HT-29 (cell line): ENCODE results near the gene SEC16A. TPM values are rescaled to one million over a fixed set of nuclear protein-coding genes. Genes with fewer than 3 reads are reported as not detected.

Experiments
- DNase-seq: peaks from one replicate; pipeline ENCODE4 v3.0.0-alpha.2; 2015; ENCODE audit warnings: low spot score
- total RNA-seq: library from RNA; depleted of rRNA; stranded (reverse); fragments of >200 nt; shearing (Covaris generic); gene quantifications from 2 replicates; pipeline ENCODE4 v1.2.3, GENCODE V29; 2014

The SEC16A gene
- total RNA-seq, 1 experiment from 2014 or later, result 43.5 TPM

DNA sequence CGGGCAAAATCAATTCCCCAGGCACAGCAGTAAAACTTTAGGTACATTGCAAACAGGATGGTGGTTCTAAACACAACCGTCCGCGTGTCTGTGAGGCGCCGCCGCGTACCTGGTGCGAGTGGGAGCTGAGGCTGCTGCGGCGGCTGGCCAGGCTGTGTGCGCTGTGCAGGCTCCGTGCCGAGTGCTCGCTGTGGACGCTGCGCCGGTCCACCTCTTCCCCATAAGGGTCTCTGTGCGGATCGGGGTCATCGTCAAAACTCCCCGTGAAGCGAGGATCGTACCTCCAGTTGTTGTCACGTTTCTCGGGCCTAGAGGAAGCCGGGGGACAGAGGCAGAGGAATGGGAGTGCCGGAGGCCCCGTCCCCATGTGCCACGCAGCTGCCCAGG, 16.7 kb downstream of the SEC16A start:
- no peak for DNase-seq

DNA sequence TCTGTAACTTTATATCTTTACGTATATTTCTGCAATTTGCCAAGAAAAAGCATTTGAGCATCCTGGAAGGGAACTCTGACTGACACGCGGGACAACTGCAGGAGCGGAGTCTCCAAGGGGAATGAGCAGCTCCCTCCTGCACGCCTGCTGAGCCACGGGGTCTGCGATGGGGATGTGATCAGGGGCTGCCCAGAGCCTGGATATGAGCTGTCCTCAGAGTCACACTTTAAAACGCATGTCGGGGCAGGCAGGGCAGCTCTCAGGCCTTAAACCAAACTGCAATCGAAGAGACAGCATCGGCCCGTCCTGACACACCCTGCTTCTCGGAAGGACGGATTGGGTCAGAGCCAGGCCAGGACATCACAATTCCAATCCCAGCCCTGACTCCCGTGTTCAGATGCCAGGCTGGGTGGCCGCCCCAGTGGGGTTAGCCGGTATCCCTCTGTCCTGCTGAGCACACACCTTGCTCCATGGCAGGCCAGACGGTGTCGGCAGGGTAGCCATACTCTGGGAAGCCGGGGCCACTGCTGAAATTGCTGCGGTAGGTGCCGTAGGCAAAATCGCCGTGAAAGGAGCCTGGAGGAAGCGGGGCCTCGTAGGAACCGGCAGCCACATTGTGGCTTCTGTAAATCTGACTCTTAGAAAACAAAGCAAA, 17.2 kb downstream of the SEC16A start:
- DNase-seq, result no peak

DNA sequence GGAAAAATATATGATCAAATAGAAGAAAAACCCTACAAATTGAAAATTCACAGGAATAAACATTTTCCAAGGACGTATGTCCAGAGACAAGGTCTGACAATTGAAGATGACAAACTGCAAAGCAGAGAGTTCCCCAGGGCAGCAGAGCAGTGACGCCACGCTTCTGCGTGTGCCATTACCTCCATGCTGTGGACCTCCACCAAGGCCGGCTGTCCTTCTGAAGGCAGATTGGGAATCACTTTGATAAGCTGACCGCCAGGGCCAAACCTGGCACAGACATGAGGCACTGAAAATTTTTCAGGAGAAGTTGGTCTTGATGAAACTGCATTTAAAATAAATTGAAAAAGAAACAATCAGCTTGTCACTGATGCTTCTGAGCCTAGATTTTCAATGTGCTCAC, 18.6 kb downstream of the SEC16A start:
- no peak for DNase-seq

DNA sequence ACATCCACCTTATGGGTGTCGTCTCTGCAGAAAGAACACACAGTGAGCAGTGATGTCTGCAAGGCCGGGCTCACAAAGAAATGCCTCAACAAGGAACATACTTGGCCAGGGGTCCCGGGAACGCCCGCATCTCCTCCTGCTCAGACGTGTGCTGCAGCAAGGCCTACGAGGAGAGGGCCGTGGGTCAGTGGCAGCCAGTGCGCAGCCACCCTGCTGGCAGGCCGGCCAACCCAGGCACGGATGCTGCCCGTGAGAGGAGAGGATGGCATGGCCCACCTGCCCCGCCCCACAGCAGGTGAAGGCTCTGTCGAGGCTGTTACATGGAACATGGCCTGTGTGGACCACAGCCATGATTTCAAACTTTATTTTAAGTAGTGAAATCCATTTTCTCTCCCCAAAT, 19.3 kb downstream of the SEC16A start:
- no peak for DNase-seq

DNA sequence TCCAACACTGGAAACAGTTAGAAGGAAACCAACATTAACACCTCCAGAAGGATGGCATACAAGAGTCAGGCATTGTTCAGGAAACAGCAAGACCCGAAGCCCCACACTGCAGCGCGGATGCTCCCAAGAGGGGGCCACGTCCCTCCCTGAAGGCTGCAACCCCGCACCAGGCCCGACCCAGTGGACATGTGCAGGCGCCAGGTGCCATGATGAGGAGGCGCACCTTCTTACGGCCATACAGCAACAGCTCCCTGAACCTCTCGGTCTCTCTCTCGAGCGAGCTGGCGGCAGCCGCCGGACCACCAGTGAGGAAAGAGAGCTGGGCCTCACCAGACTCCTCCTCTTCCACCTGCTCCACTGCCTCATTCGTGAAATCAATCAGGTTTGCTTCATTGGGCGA, 20.2 kb downstream of the SEC16A start:
- DNase-seq, result no peak

DNA sequence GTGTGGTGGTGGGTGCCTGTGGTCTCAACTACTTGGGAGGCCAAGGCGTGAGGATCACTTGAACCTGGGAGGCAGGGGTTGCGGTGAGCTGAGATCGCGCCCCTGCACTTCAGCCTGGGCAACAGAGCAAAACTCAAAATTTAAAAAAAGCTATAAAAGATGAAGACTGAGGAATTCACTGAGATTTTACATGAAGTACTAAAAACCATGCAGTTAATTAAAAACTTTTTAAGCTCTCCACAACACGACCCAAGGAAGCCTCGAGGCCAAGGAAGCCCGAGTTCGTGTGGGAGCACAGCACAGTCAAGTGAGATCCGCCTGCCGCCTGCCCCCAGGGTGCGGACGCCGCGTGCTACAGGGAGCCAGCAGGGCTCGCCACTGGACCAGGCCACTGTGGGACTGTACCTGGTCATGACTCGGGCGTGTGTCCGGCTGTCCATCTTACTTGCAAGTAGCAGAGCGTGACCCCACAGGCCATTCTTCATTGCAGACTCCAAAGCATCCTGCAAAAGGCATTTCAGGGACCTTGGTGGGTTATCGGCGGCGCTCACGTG, 22.0 kb downstream of the SEC16A start:
- DNase-seq, result no peak

DNA sequence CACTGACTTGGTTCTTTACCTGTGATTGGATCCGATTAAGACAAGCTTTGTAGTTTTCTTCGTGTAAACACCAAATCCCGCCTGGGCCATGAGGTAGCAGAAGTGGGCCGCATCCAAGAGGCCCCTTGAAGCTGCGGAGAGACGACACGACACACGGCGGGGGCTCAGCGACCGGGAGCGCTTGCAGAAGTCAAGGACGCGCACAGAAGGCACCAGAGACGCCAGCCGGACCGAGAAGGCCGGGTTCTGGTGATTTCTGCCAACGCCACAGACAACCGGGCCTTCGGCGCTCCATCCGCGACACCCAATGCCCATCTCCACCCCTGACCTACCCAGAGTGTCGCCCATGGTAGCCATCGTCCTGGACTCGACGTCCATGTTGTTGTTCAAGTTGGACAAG, 23.4 kb downstream of the SEC16A start:
- DNase-seq, result no peak

DNA sequence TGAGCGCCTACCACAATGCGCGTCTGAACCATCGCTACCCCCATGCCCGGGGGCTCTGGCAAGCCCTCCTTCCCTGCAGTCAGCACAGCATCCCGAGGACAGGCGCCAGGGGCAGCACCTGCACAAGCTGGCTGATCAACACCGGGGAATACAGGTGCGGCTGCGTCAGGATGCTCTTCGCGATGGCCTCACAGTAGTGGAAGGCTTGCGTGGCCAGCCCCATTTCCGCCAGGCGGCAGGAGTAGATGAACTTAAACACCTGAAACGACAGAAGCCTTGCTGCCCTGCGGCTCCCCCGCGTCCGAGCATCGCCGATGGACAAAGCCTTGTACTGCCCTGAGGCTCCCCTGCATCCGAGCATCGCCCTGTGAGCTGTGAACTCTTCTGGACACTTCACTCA, 25.5 kb downstream of the SEC16A start:
- no peak for DNase-seq

DNA sequence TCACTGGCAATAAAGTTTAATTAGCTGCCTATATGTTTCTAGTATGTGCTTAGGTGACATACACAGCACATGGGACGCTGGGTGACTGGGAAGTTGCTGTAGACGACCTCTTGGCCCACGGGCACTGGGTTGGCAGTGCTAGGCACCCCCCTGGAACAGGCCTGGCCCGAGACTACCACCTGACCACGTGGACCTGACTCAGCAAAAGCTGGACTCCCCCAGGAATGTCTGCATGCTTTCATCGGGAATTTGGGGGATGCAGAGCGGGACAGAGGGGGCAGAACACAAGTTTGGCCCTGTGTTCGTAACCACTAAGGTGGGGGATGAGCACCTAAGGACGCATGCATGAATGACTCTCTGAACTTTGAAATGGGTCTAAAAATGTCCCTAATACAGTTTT, 26.6 kb downstream of the SEC16A start:
- DNase-seq, result no peak

GRCh38 chr9:136455043-136456002, 27.5 kb downstream of the SEC16A start:
- no peak for DNase-seq

GRCh38 chr9:136454026-136454796, 28.6 kb downstream of the SEC16A start:
- DNase-seq, result no peak

DNA sequence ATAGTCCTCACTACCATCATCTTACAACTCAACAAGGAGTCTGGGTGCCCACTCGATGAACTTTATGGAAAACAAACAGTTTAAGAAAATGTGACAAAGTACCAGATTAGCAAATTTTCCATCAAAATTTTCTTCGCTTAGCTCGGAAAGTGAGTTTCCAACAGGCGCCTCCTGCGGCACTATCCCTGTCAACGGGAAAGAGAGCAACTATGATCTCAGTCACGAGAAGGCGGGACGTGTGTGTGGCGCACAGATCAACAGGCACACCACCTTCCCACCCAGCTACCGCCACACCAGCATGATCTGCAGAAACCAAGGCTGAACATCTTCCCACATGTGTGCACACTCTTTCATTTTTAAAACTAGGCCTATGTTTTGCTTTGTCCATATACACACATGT, 29.5 kb downstream of the SEC16A start:
- DNase-seq, result no peak

DNA sequence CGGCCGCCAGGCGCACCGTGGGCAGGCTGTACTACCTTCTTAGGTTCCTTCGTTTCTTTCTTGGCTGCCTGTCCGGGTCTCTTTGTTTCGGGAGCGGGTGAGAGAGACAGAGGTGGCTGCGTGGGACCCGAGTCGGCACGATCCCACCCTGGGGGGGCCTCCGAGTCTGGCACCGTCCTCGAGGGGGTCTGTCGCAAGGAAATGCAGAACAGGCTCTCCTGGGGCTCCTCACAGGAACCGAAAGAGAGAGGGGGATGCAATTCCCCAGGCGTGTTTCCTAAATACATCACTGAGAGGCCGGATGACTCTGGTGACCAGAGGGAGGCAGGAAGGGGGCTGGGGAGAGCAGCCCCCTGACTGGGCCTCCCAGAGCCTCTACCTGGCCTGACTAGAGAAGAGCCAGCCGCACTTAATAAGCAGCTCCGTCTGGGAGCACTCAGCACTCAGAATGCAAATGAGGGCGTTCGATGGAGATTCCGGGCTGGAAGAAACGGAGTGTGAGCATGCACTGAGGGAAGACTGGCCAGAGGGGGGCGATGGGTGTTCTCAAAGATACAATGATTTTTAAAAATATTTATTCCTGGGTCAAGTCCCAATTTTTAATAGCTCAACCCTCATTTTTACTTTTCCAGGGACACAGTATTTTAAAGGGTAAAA, 31.5 kb downstream of the SEC16A start:
- no peak for DNase-seq

GRCh38 chr9:136448655-136449054, 34.2 kb downstream of the SEC16A start:
- DNase-seq, result no peak

GRCh38 chr9:136447173-136447778, 35.6 kb downstream of the SEC16A start:
- no peak for DNase-seq

- DNase-seq, result no peak
These were observed 37.0 kb downstream of the SEC16A start for GRCh38 chr9:136445799-136446198.

- DNase-seq, result no peak
These were observed 38.7 kb downstream of the SEC16A start for GRCh38 chr9:136444102-136444501.

DNA sequence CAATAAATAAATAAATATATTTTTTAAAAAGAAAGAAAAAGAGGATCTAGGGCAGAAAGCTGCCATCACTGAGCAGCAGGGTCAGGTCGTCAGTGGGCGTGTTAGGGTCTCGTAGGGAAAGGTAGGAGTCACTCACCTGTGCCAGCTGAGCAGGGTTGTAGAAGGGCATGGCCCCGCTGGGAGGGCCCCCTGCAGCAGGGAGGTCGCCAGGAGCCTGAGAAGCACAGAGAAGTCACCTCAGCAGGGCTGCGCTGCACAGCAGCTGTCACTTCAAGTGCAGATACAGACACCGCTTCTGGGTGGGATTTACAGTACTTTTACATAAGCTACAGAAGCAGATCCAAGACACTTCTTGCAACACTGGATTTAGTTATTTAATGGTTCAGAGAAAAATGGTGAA, 39.2 kb downstream of the SEC16A start:
- no peak for DNase-seq

DNA sequence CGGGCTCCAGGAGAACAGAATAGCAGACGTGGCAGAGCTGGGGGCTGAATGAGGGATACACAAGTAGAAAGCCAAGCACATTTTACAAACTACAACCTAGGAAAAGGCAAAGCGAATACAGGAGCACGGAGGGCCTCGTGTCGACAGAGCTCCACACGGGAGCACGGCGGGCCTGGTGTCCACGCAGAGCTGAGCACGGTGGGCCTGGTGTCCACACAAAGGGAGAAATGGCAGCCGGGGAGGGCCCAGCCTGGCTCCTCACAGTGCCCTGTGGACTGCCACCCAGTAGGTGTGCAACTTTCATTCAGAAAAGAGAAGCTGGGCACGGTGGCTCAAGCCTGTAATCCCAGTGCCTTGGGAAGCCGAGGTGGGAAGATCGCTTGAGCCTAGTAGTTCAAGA, 39.8 kb downstream of the SEC16A start:
- DNase-seq, result no peak

DNA sequence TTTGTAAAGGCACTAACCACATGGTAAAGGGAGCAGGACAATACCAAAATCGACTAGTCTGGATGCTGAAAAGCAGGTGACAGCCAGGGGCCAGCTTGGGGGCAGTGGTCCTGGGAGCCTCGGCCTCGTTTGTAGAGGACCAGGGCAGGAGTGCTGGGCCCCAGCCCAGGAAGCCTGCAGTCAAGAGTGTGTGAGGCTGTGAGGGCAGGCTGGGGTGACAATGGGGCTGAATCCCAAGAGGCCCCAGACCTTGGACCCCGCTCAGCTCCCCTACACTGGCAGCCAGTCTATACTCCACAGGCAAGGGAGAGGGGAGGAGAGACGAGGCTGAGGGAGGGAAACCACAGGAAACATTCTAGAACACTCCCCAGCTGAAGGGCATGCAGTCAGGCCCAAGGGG, 40.6 kb downstream of the SEC16A start:
- DNase-seq, result no peak

- DNase-seq, result no peak
These were observed 41.1 kb downstream of the SEC16A start for GRCh38 chr9:136441681-136442245.
